Neural cell (in vitro differentiated cells): ENCODE data around the gene SPTBN1. TPM values are rescaled to one million over a fixed set of nuclear protein-coding genes. Genes with fewer than 3 reads are reported as not detected.

Source experiments
- H2AFZ ChIP-seq: fragments of 200-600, 300-800 bp; sonication (generic), shearing (Covaris generic); 2 replicates; pipeline ENCODE4 v1.6.0; 2014; ENCODE audit warnings: low read depth, mild to moderate bottlenecking, antibody characterized with exemption, low read length, moderate library complexity
- H3F3A ChIP-seq: fragments of 200-600 bp; shearing (Covaris generic); 2 replicates; pipeline ENCODE4 v1.6.1; 2016; ENCODE audit warnings: mild to moderate bottlenecking, moderate library complexity, mixed read lengths, antibody characterized with exemption, low read length; ENCODE audit not compliant: insufficient read depth, poor library complexity, severe bottlenecking
- H3K27ac ChIP-seq: fragments of 200-600, 300-800 bp; sonication (generic), shearing (Covaris generic); 2 replicates; pipeline ENCODE4 v1.5.1; 2014; ENCODE audit warnings: mild to moderate bottlenecking, low read length, moderate library complexity
- H3K27me3 ChIP-seq: fragments of 300-800, 200-600 bp; sonication (generic), shearing (Covaris generic); 2 replicates; pipeline ENCODE4 v1.6.0; 2014; ENCODE audit warnings: mild to moderate bottlenecking, low read depth, low read length, moderate library complexity; ENCODE audit not compliant: insufficient read depth
- H3K36me3 ChIP-seq: fragments of 300-800, 200-600 bp; sonication (generic), shearing (Covaris generic); 2 replicates; pipeline ENCODE4 v1.5.1; 2014; ENCODE audit warnings: mild to moderate bottlenecking, antibody characterized with exemption, low read length, moderate library complexity; ENCODE audit not compliant: insufficient read depth
- H3K4me2 ChIP-seq: fragments of 300-800, 200-600 bp; sonication (generic), shearing (Covaris generic); 2 replicates; pipeline ENCODE4 v1.6.0; 2014; ENCODE audit warnings: mild to moderate bottlenecking, low read length
- H3K4me3 ChIP-seq: fragments of 300-800, 200-600 bp; sonication (generic), shearing (Covaris generic); 2 replicates; pipeline ENCODE4 v1.5.1; 2014; ENCODE audit warnings: mild to moderate bottlenecking, low read length, moderate library complexity
- H3K79me2 ChIP-seq: fragments of 200-600 bp; shearing (Covaris generic); replicated peaks from 2 replicates; pipeline ENCODE4 v1.6.0; 2014; ENCODE audit warnings: mild to moderate bottlenecking, low read length, moderate library complexity; ENCODE audit not compliant: insufficient read depth
- H3K9ac ChIP-seq: fragments of 300-800, 200-600 bp; sonication (generic), shearing (Covaris generic); 2 replicates; pipeline ENCODE4 v1.6.1; 2016; ENCODE audit warnings: mild to moderate bottlenecking, low read length, mixed read lengths
- H3K9me2 ChIP-seq: fragments of 200-600 bp; shearing (Covaris generic); 2 replicates; pipeline ENCODE4 v1.6.1; 2016; ENCODE audit warnings: mild to moderate bottlenecking, low read length, mixed read lengths; ENCODE audit not compliant: insufficient read depth
- H3K9me3 ChIP-seq: fragments of 200-600, 300-800 bp; sonication (generic), shearing (Covaris generic); 2 replicates; pipeline ENCODE4 v1.6.1; 2016; ENCODE audit warnings: mild to moderate bottlenecking, mixed run types, low read length, moderate library complexity, mixed read lengths
- H4K20me1 ChIP-seq: fragments of 200-600 bp; shearing (Covaris generic); 2 replicates; pipeline ENCODE4 v1.6.1; 2016; ENCODE audit warnings: mild to moderate bottlenecking, mixed run types; ENCODE audit not compliant: insufficient read depth
- EP300 ChIP-seq: fragments of 450-650 bp; conservative IDR thresholded peaks from 2 replicates; pipeline ENCODE4 v1.6.1; 2014; ENCODE audit warnings: antibody characterized with exemption, mild to moderate bottlenecking, moderate library complexity; ENCODE audit not compliant: poor library complexity, severe bottlenecking
- EZH2 ChIP-seq: fragments of 200-600, 300-800 bp; shearing (Covaris generic), sonication (generic); IDR thresholded peaks from 2 replicates; pipeline ENCODE4 v1.6.1; 2014; ENCODE audit warnings: antibody characterized with exemption, low read length, borderline replicate concordance, mild to moderate bottlenecking; ENCODE audit not compliant: insufficient read depth, poor library complexity, severe bottlenecking
- MXI1 ChIP-seq: fragments of 450-650 bp; conservative IDR thresholded peaks from 2 replicates; pipeline ENCODE4 v1.6.1; 2014; ENCODE audit warnings: antibody characterized with exemption, mild to moderate bottlenecking; ENCODE audit not compliant: poor library complexity, severe bottlenecking
- POLR2AphosphoS5 ChIP-seq: IDR thresholded peaks from 2 replicates; pipeline ENCODE4 v1.6.1; 2012
- RAD21 ChIP-seq: fragments of 450-650 bp; conservative IDR thresholded peaks from 2 replicates; pipeline ENCODE4 v1.6.1; 2014; ENCODE audit warnings: antibody characterized with exemption, mild to moderate bottlenecking, moderate library complexity
- REST ChIP-seq: IDR thresholded peaks from 2 replicates; pipeline ENCODE4 v1.6.1; 2012; ENCODE audit warnings: borderline replicate concordance
- SMC3 ChIP-seq: fragments of 450-650 bp; conservative IDR thresholded peaks from 2 replicates; pipeline ENCODE4 v1.6.1; 2014; ENCODE audit warnings: antibody characterized with exemption, mild to moderate bottlenecking, moderate library complexity; ENCODE audit not compliant: poor library complexity
- TAF1 ChIP-seq: IDR thresholded peaks from 2 replicates; pipeline ENCODE4 v1.6.1; 2012; ENCODE audit warnings: low read depth
- polyA plus RNA-seq: library from polyadenylated mRNA; depleted of rRNA; stranded (reverse); fragments of >200 nt; gene quantifications from 2 replicates; pipeline ENCODE4 v1.2.3, GENCODE V29; 2014
- TF ChIP-seq, protein P1 (sequence below): fragments of 450-650 bp; IDR thresholded peaks from 2 replicates; pipeline ENCODE4 v1.5.1; 2014; ENCODE audit warnings: antibody characterized with exemption, mild to moderate bottlenecking, moderate library complexity; ENCODE audit not compliant: poor library complexity, severe bottlenecking

The SPTBN1 gene
- polyA plus RNA-seq, 1 donor from 2014 or later = 92.1 TPM

DNA sequence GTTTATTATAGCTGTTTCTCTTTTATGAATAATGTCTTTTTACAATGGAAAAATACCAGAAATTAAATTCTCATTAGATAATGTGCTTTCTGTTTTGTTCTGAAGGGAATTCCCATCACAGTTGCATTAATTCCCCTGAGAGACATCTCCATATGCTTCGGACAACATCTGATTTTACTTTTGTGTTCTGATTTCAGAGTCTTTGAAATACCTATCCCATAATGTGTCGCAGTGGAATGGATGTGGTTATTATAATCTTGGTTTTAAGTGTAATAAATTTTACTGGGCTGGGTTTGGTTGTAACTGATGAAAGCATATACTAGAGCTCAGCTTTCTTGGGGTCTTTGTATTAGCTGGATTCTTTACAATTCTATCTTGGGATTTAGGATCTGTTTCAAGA is 12.5 kb downstream of the SPTBN1 start:
- Histone ChIP-seq H3K27ac (no peak overlapping the region), H2AFZ (no peak overlapping the region), H3F3A (no peaks in the 10 kb centered on the region), H3K27me3 (no peaks in the 10 kb centered on the region), H3K9me3 (no peaks in the 10 kb centered on the region), H3K4me2 (no peak overlapping the region), H3K9me2 (no peaks in the 10 kb centered on the region), H3K36me3 (no peaks in the 10 kb centered on the region), H4K20me1 (no peaks in the 10 kb centered on the region), H3K79me2 (peaks cover 74% of the 10 kb centered on the region), H3K9ac (no peak overlapping the region), H3K4me3 (no peak overlapping the region)
- TF ChIP-seq TAF1 = no peak
- no peak for TF ChIP-seq EP300

DNA sequence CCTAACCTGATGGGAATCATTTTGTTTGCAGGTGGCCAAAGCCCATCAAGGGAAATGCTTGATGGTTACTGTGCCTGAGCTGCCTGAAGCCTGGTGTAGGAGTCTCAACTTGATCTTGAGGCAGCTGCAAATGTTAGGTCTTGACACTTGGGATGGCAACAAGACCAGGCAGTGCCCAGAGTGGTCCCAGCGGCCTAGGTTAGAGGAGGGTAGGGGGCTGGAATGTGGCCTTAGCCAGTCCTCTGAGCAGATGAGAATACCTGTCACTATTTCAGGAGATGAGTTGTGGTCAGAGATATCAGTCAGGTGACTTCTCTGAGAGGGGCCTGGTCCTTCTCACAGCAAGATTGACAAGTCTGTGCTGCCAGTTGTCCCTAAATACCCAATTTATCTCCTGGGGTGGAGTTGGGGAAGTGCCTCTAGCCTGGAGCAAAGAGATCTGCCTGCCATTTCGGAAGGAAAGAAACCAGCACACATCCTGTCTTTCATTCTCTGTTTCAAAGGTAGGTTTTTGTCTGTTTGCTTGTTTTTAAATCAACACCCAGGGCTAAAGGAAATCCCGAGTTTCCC is 13.4 kb downstream of the SPTBN1 start:
- no peak overlapping the region for H3K4me2 ChIP-seq
- H3K9ac ChIP-seq = no peak overlapping the region
- no peak overlapping the region for H2AFZ ChIP-seq
- H3K36me3 ChIP-seq = no peaks in the 10 kb centered on the region
- H3K4me3 ChIP-seq = no peak overlapping the region
- peaks cover 74% of the 10 kb centered on the region for H3K79me2 ChIP-seq
- no peaks in the 10 kb centered on the region for H3F3A ChIP-seq
- H3K9me3 ChIP-seq = no peaks in the 10 kb centered on the region
- H3K27ac ChIP-seq = no peak overlapping the region
- TF ChIP-seq, protein P1, sequence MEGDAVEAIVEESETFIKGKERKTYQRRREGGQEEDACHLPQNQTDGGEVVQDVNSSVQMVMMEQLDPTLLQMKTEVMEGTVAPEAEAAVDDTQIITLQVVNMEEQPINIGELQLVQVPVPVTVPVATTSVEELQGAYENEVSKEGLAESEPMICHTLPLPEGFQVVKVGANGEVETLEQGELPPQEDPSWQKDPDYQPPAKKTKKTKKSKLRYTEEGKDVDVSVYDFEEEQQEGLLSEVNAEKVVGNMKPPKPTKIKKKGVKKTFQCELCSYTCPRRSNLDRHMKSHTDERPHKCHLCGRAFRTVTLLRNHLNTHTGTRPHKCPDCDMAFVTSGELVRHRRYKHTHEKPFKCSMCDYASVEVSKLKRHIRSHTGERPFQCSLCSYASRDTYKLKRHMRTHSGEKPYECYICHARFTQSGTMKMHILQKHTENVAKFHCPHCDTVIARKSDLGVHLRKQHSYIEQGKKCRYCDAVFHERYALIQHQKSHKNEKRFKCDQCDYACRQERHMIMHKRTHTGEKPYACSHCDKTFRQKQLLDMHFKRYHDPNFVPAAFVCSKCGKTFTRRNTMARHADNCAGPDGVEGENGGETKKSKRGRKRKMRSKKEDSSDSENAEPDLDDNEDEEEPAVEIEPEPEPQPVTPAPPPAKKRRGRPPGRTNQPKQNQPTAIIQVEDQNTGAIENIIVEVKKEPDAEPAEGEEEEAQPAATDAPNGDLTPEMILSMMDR = no peak
- no peak for TF ChIP-seq RAD21
- no peak for TF ChIP-seq EP300
- TF ChIP-seq MXI1 = no peak
- no peak for TF ChIP-seq POLR2AphosphoS5
- TF ChIP-seq SMC3 = no peak
- TF ChIP-seq TAF1 = no peak
- TF ChIP-seq EZH2 = no peak
- TF ChIP-seq REST = no peak
- no peaks in the 10 kb centered on the region for H4K20me1 ChIP-seq
- no peaks in the 10 kb centered on the region for H3K9me2 ChIP-seq
- no peaks in the 10 kb centered on the region for H3K27me3 ChIP-seq
